Osteoblast (primary cell): Measurements from ENCODE around the gene PRR15L. TPM values are rescaled to one million over a fixed set of nuclear protein-coding genes. Genes with fewer than 3 reads are reported as not detected.

Experiments used
- DNase-seq: peaks from one replicate; pipeline ENCODE4 v3.0.0; 2011; ENCODE audit warnings: low spot score, mixed read lengths; ENCODE audit not compliant: insufficient read length; ENCODE audit errors: missing footprints
- H2AFZ ChIP-seq: 2 replicates; pipeline ENCODE4 v1.6.0; 2011; ENCODE audit warnings: mild to moderate bottlenecking, low read length
- H3K27ac ChIP-seq: 2 replicates; pipeline ENCODE4 v1.5.1; 2011; ENCODE audit warnings: mild to moderate bottlenecking, low read depth, low read length, moderate library complexity
- H3K27me3 ChIP-seq: 2 replicates; pipeline ENCODE4 v1.6.0; 2012; ENCODE audit warnings: mild to moderate bottlenecking, control low read depth, inconsistent platforms, low read length, moderate library complexity; ENCODE audit not compliant: insufficient read depth
- H3K36me3 ChIP-seq: 2 replicates; pipeline ENCODE4 v1.5.1; 2011; ENCODE audit warnings: mild to moderate bottlenecking, low read length, control low read depth, moderate library complexity; ENCODE audit not compliant: insufficient read depth
- H3K4me1 ChIP-seq: 2 replicates; pipeline ENCODE4 v1.5.1; 2011; ENCODE audit warnings: mild to moderate bottlenecking, low read length, control low read depth, moderate library complexity; ENCODE audit not compliant: insufficient read depth
- H3K4me2 ChIP-seq: 2 replicates; pipeline ENCODE4 v1.6.0; 2011; ENCODE audit warnings: mild to moderate bottlenecking, low read length; ENCODE audit not compliant: insufficient read depth
- H3K4me3 ChIP-seq: fragments of 200-600 bp; sonication (generic); 3 replicates; pipeline ENCODE4 v1.5.1; 2012; ENCODE audit warnings: mild to moderate bottlenecking, low read length, inconsistent platforms; ENCODE audit not compliant: insufficient read depth
- H3K79me2 ChIP-seq: 2 replicates; pipeline ENCODE4 v1.6.0; 2012; ENCODE audit warnings: mild to moderate bottlenecking, low read length, control low read depth, inconsistent platforms; ENCODE audit not compliant: insufficient read depth
- H3K9me3 ChIP-seq: 2 replicates; pipeline ENCODE4 v1.5.1; 2011; ENCODE audit warnings: low read depth, low read length, control low read depth
- H4K20me1 ChIP-seq: 2 replicates; pipeline ENCODE4 v1.6.0; 2012; ENCODE audit warnings: mild to moderate bottlenecking, low read length, control low read depth; ENCODE audit not compliant: insufficient read depth
- total RNA-seq: library from RNA; depleted of rRNA; stranded (reverse); fragments of >200 nt; gene quantifications from 2 replicates; pipeline ENCODE4 v1.2.3, GENCODE V29; 2012
- TF ChIP-seq, protein P1 (sequence below): IDR thresholded peaks from 2 replicates; pipeline ENCODE4 v1.5.1; 2011; ENCODE audit warnings: mild to moderate bottlenecking, low read depth, low read length, moderate library complexity; ENCODE audit errors: extremely low read depth

The PRR15L gene
- total RNA-seq, 1 donor: not detected

DNA sequence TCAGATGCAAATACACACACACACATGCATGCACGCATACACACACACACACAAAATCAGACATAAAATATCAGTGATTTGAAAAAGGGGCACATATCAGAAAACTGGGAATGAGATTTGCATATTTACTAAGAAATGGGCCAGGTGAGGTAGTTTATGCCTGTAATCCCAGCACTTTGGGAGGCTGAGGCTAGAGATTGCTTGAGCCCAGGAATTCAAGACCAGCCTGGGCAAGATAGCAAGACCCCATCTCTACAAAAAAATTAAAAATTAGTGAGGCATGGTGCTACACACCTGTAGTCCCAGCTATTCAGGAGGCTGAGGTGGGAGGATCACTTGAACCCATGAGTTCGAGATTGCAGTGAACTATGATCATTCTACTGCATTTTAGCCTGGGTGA lies 38.7 kb downstream of the PRR15L start:
- no peak for DNase-seq
- no peak overlapping the region for H2AFZ ChIP-seq
- H3K9me3 ChIP-seq: no peaks in the 10 kb centered on the region
- no peak overlapping the region for H3K27ac ChIP-seq
- no peaks in the 10 kb centered on the region for H3K79me2 ChIP-seq
- TF ChIP-seq, protein P1, sequence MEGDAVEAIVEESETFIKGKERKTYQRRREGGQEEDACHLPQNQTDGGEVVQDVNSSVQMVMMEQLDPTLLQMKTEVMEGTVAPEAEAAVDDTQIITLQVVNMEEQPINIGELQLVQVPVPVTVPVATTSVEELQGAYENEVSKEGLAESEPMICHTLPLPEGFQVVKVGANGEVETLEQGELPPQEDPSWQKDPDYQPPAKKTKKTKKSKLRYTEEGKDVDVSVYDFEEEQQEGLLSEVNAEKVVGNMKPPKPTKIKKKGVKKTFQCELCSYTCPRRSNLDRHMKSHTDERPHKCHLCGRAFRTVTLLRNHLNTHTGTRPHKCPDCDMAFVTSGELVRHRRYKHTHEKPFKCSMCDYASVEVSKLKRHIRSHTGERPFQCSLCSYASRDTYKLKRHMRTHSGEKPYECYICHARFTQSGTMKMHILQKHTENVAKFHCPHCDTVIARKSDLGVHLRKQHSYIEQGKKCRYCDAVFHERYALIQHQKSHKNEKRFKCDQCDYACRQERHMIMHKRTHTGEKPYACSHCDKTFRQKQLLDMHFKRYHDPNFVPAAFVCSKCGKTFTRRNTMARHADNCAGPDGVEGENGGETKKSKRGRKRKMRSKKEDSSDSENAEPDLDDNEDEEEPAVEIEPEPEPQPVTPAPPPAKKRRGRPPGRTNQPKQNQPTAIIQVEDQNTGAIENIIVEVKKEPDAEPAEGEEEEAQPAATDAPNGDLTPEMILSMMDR: no peak
- H3K36me3 ChIP-seq: peaks cover 19% of the 10 kb centered on the region
- H3K4me3 ChIP-seq: no peak overlapping the region
- H3K4me1 ChIP-seq: no peaks in the 10 kb centered on the region
- no peak overlapping the region for H3K4me2 ChIP-seq
- peaks cover 2% of the 10 kb centered on the region for H4K20me1 ChIP-seq
- no peaks in the 10 kb centered on the region for H3K27me3 ChIP-seq

DNA sequence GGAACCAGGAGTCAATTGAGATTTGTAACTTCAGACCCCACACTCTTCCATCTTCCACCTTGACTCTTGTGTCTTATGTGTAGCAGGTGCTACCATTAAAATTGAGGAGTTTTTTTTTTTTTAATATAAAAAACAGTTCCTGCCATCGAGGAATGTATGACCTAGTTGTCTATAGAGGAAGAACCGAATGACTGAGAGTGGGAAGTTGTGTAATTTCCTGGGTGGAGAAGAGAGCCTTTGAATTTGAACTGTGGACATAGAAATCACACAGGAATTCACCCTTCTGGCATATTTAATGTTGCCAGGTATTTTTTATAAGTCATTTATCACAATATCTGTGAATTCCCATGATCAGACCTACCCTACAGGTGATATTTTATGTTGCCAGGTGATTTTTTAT lies 39.7 kb downstream of the PRR15L start:
- H3K27ac ChIP-seq: no peak overlapping the region
- no peak overlapping the region for H3K4me2 ChIP-seq
- TF ChIP-seq, protein P1: no peak
- H3K36me3 ChIP-seq: peaks cover 12% of the 10 kb centered on the region
- DNase-seq: no peak
- no peaks in the 10 kb centered on the region for H3K4me1 ChIP-seq
- H3K4me3 ChIP-seq: no peak overlapping the region
- H2AFZ ChIP-seq: no peak overlapping the region
- no peaks in the 10 kb centered on the region for H3K79me2 ChIP-seq
- H3K9me3 ChIP-seq: no peaks in the 10 kb centered on the region
- H3K27me3 ChIP-seq: no peaks in the 10 kb centered on the region
- peaks cover 2% of the 10 kb centered on the region for H4K20me1 ChIP-seq

DNA sequence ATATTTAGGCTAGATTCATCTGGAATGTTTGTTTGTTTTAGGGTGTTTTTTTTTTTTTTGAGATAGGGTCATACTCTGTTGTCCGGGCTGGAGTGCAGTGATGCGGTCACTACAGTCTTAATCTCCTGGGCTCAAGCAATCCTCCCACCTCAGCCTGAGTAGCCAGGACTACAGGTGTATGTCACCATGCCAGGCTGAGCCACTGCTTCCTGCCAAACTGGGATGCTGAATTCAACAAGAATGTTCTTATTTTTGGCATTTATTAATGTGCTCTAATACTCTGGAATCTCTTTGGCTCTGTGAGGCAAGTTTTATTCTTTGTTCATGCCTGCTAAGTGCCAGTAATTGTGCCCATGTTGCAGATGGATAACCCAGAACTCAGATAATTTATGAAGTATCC lies 40.1 kb downstream of the PRR15L start:
- peaks cover 11% of the 10 kb centered on the region for H3K36me3 ChIP-seq
- no peak overlapping the region for H3K4me3 ChIP-seq
- H3K79me2 ChIP-seq: no peaks in the 10 kb centered on the region
- no peaks in the 10 kb centered on the region for H3K4me1 ChIP-seq
- H3K9me3 ChIP-seq: no peaks in the 10 kb centered on the region
- peaks cover 2% of the 10 kb centered on the region for H4K20me1 ChIP-seq
- DNase-seq: no peak
- no peak overlapping the region for H3K4me2 ChIP-seq
- no peaks in the 10 kb centered on the region for H3K27me3 ChIP-seq
- H2AFZ ChIP-seq: no peak overlapping the region
- TF ChIP-seq, protein P1: no peak
- no peak overlapping the region for H3K27ac ChIP-seq

DNA sequence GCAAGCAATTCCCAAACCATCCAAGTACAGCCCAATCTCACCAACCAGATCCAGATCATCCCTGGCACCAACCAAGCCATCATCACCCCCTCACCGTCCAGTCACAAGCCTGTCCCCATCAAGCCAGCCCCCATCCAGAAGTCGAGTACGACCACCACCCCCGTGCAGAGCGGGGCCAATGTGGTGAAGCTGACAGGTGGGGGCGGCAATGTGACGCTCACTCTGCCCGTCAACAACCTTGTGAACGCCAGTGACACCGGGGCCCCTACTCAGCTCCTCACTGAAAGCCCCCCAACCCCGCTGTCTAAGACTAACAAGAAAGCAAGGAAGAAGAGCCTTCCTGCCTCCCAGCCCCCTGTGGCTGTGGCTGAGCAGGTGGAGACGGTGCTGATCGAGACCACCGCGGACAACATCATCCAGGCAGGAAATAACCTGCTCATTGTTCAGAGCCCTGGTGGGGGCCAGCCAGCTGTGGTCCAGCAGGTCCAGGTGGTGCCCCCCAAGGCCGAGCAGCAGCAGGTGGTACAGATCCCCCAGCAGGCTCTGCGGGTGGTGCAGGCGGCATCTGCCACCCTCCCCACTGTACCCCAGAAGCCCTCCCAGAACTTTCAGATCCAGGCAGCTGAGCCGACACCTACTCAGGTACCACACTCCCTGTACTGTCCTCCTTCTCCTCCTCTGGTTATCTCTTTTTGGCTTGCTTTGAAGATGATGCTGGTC lies 41.0 kb downstream of the PRR15L start:
- no peak for DNase-seq
- Histone ChIP-seq H3K36me3 (peaks cover 9% of the 10 kb centered on the region), H3K4me1 (no peaks in the 10 kb centered on the region), H3K79me2 (peaks cover 5% of the 10 kb centered on the region), H3K27ac (no peak overlapping the region), H2AFZ (no peak overlapping the region), H3K27me3 (no peaks in the 10 kb centered on the region), H3K9me3 (no peaks in the 10 kb centered on the region), H4K20me1 (peaks cover 2% of the 10 kb centered on the region), H3K4me2 (no peak overlapping the region), H3K4me3 (no peak overlapping the region)
- TF ChIP-seq, protein P1: no peak
